Esophagus muscularis mucosa (tissue), 4 donors: ENCODE measurements around the gene CPSF4L.

Source experiments
- EP300 ChIP-seq: sonication (generic); formaldehyde crosslinking; IDR thresholded peaks from one replicate; pipeline ENCODE4 v1.6.1; 2017; ENCODE audit warnings: antibody characterized with exemption
- POLR2A ChIP-seq: fragments of 450-650 bp; IDR thresholded peaks from one replicate; pipeline ENCODE4 v1.6.1; 2017; ENCODE audit warnings: antibody characterized with exemption, moderate library complexity, mild to moderate bottlenecking, low read depth
- POLR2AphosphoS5 ChIP-seq, 2 donors: sonication (generic); formaldehyde crosslinking; IDR thresholded peaks; one replicate each; pipeline ENCODE4 v1.6.1; 2017; ENCODE audit warnings: antibody characterized with exemption in 2 of 2
- TF ChIP-seq, protein P1 (sequence below), 3 experiments: fragments of 200-600 bp in 2 of 3; fragments of 450-650 bp in 1 of 3; sonication (generic) in 2 of 3; IDR thresholded peaks; one replicate each; pipeline ENCODE4 v1.5.1; 2017 to 2019; ENCODE audit warnings: antibody characterized with exemption in 3 of 3, mild to moderate bottlenecking in 2 of 3, moderate library complexity in 1 of 3

DNA sequence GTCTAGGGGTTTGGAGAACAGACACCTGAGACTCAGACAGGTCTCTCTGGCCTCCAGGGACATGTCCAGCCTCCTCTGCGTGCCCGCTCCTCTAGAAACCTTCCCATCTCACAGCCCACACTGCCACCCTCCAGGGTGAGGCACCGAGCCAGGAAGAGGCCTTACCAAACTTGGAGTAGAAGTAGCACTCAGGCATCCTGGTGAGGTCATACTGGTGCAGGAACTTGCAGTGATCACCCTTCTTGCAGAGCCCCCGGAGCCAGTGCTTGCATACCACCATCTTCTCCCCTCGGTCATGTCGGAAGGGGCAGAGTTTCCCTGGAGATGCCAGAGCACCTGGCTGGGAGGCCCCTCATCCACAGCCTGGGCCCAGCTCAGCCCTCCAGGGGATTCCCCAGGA, 4.2 kb downstream of the CPSF4L start:
- TF ChIP-seq, protein P1, sequence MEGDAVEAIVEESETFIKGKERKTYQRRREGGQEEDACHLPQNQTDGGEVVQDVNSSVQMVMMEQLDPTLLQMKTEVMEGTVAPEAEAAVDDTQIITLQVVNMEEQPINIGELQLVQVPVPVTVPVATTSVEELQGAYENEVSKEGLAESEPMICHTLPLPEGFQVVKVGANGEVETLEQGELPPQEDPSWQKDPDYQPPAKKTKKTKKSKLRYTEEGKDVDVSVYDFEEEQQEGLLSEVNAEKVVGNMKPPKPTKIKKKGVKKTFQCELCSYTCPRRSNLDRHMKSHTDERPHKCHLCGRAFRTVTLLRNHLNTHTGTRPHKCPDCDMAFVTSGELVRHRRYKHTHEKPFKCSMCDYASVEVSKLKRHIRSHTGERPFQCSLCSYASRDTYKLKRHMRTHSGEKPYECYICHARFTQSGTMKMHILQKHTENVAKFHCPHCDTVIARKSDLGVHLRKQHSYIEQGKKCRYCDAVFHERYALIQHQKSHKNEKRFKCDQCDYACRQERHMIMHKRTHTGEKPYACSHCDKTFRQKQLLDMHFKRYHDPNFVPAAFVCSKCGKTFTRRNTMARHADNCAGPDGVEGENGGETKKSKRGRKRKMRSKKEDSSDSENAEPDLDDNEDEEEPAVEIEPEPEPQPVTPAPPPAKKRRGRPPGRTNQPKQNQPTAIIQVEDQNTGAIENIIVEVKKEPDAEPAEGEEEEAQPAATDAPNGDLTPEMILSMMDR (IDR thresholded peaks at IDR 0.05): no peak
- no peak for TF ChIP-seq POLR2A
- no peak for TF ChIP-seq POLR2AphosphoS5 (IDR thresholded peaks at IDR 0.05)
- TF ChIP-seq EP300: no peak
